GM12878 (cell line): ENCODE results near the gene TMPRSS4. TPM values are rescaled to one million over a fixed set of nuclear protein-coding genes. Genes with fewer than 3 reads are reported as not detected.

Source experiments
- ATAC-seq: fragments of 200-7000 bp; cut with Tn5 transposase; 3 replicates; pipeline ENCODE4 v1.9.1; 2020; ENCODE audit warnings: mild to moderate bottlenecking, moderate library complexity
- BruUV-seq: library from RNA; stranded (reverse); fragments of 400-500 nt; replicated peaks from 2 replicates; lab custom pipeline; 2021; lab: Mats Ljungman, UMichigan
- CTCF ChIA-PET: fragments of 300-600 bp; sonication (Branson Sonifier 250); formaldehyde crosslinking; extraction: SDS; loops from one replicate; lab custom pipeline; 2021; ENCODE audit warnings: inconsistent platforms; lab: Yijun Ruan, JAX
- POLR2A ChIA-PET: fragments of 350-600 bp; formaldehyde crosslinking; extraction: SDS; loops from one replicate; lab custom pipeline; 2021; ENCODE audit warnings: inconsistent platforms; lab: Charles Lee
- RAD21 ChIA-PET: fragments of 300-600 bp; sonication (Branson Sonifier 250); formaldehyde crosslinking; loops from one replicate; lab custom pipeline; 2023; ENCODE audit warnings: antibody characterized with exemption; ENCODE audit not compliant: unreplicated experiment; lab: Charles Lee
- SMC1A ChIA-PET: fragments of 300-600 bp; sonication (Branson Sonifier 250); formaldehyde crosslinking; loops from one replicate; lab custom pipeline; 2023; ENCODE audit not compliant: unreplicated experiment, uncharacterized antibody; lab: Charles Lee
- DNase-seq: peaks from one replicate; pipeline ENCODE4 v3.0.0-alpha.2; 2011; ENCODE audit warnings: low read depth, low spot score
- FAIRE-seq: peaks from 3 replicates; lab custom pipeline; 2011; peaks lifted over from hg19 to GRCh38; lab: Jason Lieb, UNC
- H2AFZ ChIP-seq: 2 replicates; pipeline ENCODE4 v1.6.0; 2011; ENCODE audit warnings: low read depth, low read length, control low read depth; ENCODE audit not compliant: control insufficient read depth
- H3K27ac ChIP-seq: 2 replicates; pipeline ENCODE4 v1.5.1; 2011; ENCODE audit warnings: control low read depth; ENCODE audit not compliant: control insufficient read depth, insufficient read depth
- H3K27me3 ChIP-seq, 2 experiments: replicated peaks in 1 of 2; 2 replicates each; pipeline versions ENCODE4 v1.6.0 to v1.6.1; 2011; ENCODE audit warnings: low read length in 1 of 2; ENCODE audit not compliant: control insufficient read depth in 2 of 2, insufficient read depth in 2 of 2
- H3K36me3 ChIP-seq, 2 experiments: 2 replicates each; pipeline ENCODE4 v1.5.1; 2011; ENCODE audit warnings: low read length in 1 of 2; ENCODE audit not compliant: control insufficient read depth in 2 of 2, insufficient read depth in 2 of 2
- H3K4me1 ChIP-seq: 2 replicates; pipeline ENCODE4 v1.6.1; 2011; ENCODE audit warnings: mild to moderate bottlenecking, low read length, moderate library complexity, mixed read lengths; ENCODE audit not compliant: control insufficient read depth, insufficient read depth
- H3K4me2 ChIP-seq: 2 replicates; pipeline ENCODE4 v1.6.0; 2011; ENCODE audit warnings: control low read depth; ENCODE audit not compliant: control insufficient read depth, insufficient read depth
- H3K4me3 ChIP-seq: fragments of 200-600 bp; sonication (generic); 2 replicates; pipeline ENCODE4 v1.5.1; 2016
- H3K79me2 ChIP-seq: 2 replicates; pipeline ENCODE4 v1.6.0; 2011; ENCODE audit warnings: low read length; ENCODE audit not compliant: control insufficient read depth, insufficient read depth
- H3K9ac ChIP-seq: 2 replicates; pipeline ENCODE4 v1.8.0; 2011; ENCODE audit warnings: low read length, control low read depth, mixed read lengths; ENCODE audit not compliant: control insufficient read depth, insufficient read depth
- H3K9me3 ChIP-seq: replicated peaks from 3 replicates; pipeline ENCODE4 v1.5.1; 2011; ENCODE audit warnings: mild to moderate bottlenecking, low read length; ENCODE audit not compliant: control insufficient read depth, insufficient read depth
- H4K20me1 ChIP-seq: 2 replicates; pipeline ENCODE4 v1.6.0; 2011; ENCODE audit not compliant: control insufficient read depth, insufficient read depth
- CBX5 ChIP-seq: sonication (generic); IDR thresholded peaks from 2 replicates; pipeline ENCODE4 v1.6.1; 2016; ENCODE audit warnings: low read depth, moderate library complexity, mild to moderate bottlenecking, inconsistent platforms
- ESRRA ChIP-seq: IDR thresholded peaks from 2 replicates; pipeline ENCODE4 v1.6.1; 2012; ENCODE audit warnings: mild to moderate bottlenecking, low read length, improper control_type of control experiment
- ETV6 ChIP-seq, 2 experiments: fragments of 450-650 bp in 1 of 2; IDR thresholded peaks in 1 of 2; conservative IDR thresholded peaks in 1 of 2; 2 replicates each; pipeline ENCODE4 v1.6.1; 2014; ENCODE audit warnings: antibody characterized with exemption in 1 of 2, borderline replicate concordance in 1 of 2, low read depth in 1 of 2, mild to moderate bottlenecking in 1 of 2, moderate library complexity in 1 of 2
- HDGF ChIP-seq: fragments of 450-650 bp; IDR thresholded peaks from 2 replicates; pipeline ENCODE4 v1.6.1; 2016; ENCODE audit warnings: antibody characterized with exemption
- MYB ChIP-seq: fragments of 150-350 bp; IDR thresholded peaks from 2 replicates; pipeline ENCODE4 v1.6.1; 2014; ENCODE audit warnings: mild to moderate bottlenecking, low read depth, low read length, borderline replicate concordance
- NR2F1 ChIP-seq: fragments of 450-650 bp; conservative IDR thresholded peaks from 2 replicates; pipeline ENCODE4 v1.6.1; 2017; ENCODE audit warnings: mild to moderate bottlenecking
- PML ChIP-seq: IDR thresholded peaks from 2 replicates; pipeline ENCODE4 v1.6.1; 2012; ENCODE audit warnings: low read length, inconsistent platforms
- SREBF1 ChIP-seq: IDR thresholded peaks from 2 replicates; pipeline ENCODE4 v1.6.1; 2012; ENCODE audit warnings: mild to moderate bottlenecking, low read length
- SRF ChIP-seq, 2 experiments: IDR thresholded peaks; 2 replicates each; pipeline ENCODE4 v1.6.1; 2011; ENCODE audit warnings: low read depth in 2 of 2, low read length in 2 of 2, mild to moderate bottlenecking in 1 of 2, moderate library complexity in 1 of 2
- STAT3 ChIP-seq: IDR thresholded peaks from 2 replicates; pipeline ENCODE4 v1.6.1; 2011; ENCODE audit warnings: low read depth, low read length, improper control_type of control experiment
- TARDBP ChIP-seq: IDR thresholded peaks from 2 replicates; pipeline ENCODE4 v1.6.1; 2016; ENCODE audit warnings: borderline replicate concordance
- TBL1XR1 ChIP-seq: IDR thresholded peaks from 2 replicates; pipeline ENCODE4 v1.6.1; 2012; ENCODE audit warnings: low read depth, low read length, improper control_type of control experiment
- TCF7 ChIP-seq: IDR thresholded peaks from 2 replicates; pipeline ENCODE4 v1.6.1; 2014; ENCODE audit warnings: antibody characterized with exemption, borderline replicate concordance
- ZBTB33 ChIP-seq: fragments of 450-650 bp; IDR thresholded peaks from 2 replicates; pipeline ENCODE4 v1.6.1; 2017; ENCODE audit warnings: mild to moderate bottlenecking
- ZNF207 ChIP-seq: fragments of 450-650 bp; IDR thresholded peaks from 2 replicates; pipeline ENCODE4 v1.6.1; 2014; ENCODE audit warnings: antibody characterized with exemption, mild to moderate bottlenecking, borderline replicate concordance
- ZNF274 ChIP-seq: IDR thresholded peaks from one replicate; pipeline ENCODE4 v1.8.0; 2011; ENCODE audit not compliant: insufficient read length, insufficient read depth
- ZSCAN29 ChIP-seq: fragments of 450-650 bp; IDR thresholded peaks from 2 replicates; pipeline ENCODE4 v1.6.1; 2017; ENCODE audit warnings: mild to moderate bottlenecking, moderate library complexity
- WGBS: methylation state at CpG from one replicate; pipeline ENCODE4 v1.1.6; 2016; ENCODE audit warnings: low lambda C conversion rate; ENCODE audit not compliant: insufficient replicate concordance, insufficient coverage; ENCODE audit errors: missing lambda C conversion rate; 5-methylcytosine and 5-hydroxymethylcytosine counted together
- in situ Hi-C: fragments of 300-500 bp; cut with MboI; formaldehyde crosslinking; loops from 9 replicates; pipeline ENCODE4 v1.14.3; 2018; ENCODE audit warnings: mixed read lengths
- intact Hi-C: fragments of 100-400 bp; cut with micrococcal nuclease; formaldehyde crosslinking; loops from one replicate; pipeline ENCODE4 v1.14.2; 2022; ENCODE audit not compliant: unreplicated experiment
- polyA plus RNA-seq, 11 experiments: library from polyadenylated mRNA; depleted of rRNA in 4 of 11; unstranded in 6 of 11; stranded (reverse) in 5 of 11; fragments of >200 nt; fragmentation: Nextera tagmentation in 4 of 11; fragmentation: Illumina TruSeq in 1 of 11; extraction: Ambion mirVana in 4 of 11; extraction: Trizol in 1 of 11; gene quantifications; 1 replicate in 1 of 11; 2 replicates in 10 of 11; pipeline versions ENCODE4 v1.2.1 to v1.2.3, GENCODE V29; 2011 to 2016; ENCODE audit warnings: inconsistent platforms in 2 of 11, missing spikeins in 2 of 11, low read depth in 1 of 11
- total RNA-seq, 4 experiments: library from RNA; depleted of rRNA in 3 of 4; stranded (reverse); fragments of >200 nt in 3 of 4; fragmentation: Illumina TruSeq in 1 of 4; extraction: Trizol in 1 of 4; gene quantifications; 2 replicates each; pipeline versions ENCODE4 v1.2.1 to v1.2.3, GENCODE V29; 2013 to 2021
- TF ChIP-seq, protein P1 (sequence below): fragments of 450-650 bp; IDR thresholded peaks from 2 replicates; pipeline ENCODE4 v1.6.1; 2017; ENCODE audit warnings: mild to moderate bottlenecking, moderate library complexity

Gene TMPRSS4
- total and polyA plus RNA-seq, 10 of the 15 experiments (the other 5 are each of a cell fraction or from before 2014, with no cell fraction given): 0.14 to 0.26 TPM; not detected in 8

GRCh38 chr11:118080296-118080695 is 3.4 kb downstream of the TMPRSS4 start:
- intact Hi-C loops: no loop called here
- no peaks in the 10 kb centered on the region for H3K79me2 ChIP-seq
- BruUV-seq: no TSS peak
- ChIA-PET CTCF (interaction anchor here (0.9 to 2.3 kb wide), 4 partner anchors 27 to 263 kb away, joined by 3 to 8 read pairs (median 4); no protein-coding TSS in a partner anchor), RAD21 (interaction anchor here (0.8 kb wide), 1 partner anchor 36 kb away, joined by 3 read pairs; no protein-coding TSS in a partner anchor), POLR2A (no interaction called here), SMC1A (interaction anchor here (0.7 to 2.0 kb wide), 4 partner anchors 10 to 33 kb away, joined by 3 to 7 read pairs (median 5); no protein-coding TSS in a partner anchor)
- no peak overlapping the region for H2AFZ ChIP-seq
- 38% methylated on average over 5 of the region's 5 CpGs for WGBS
- ATAC-seq: no peak
- H3K4me3 ChIP-seq: no peak overlapping the region
- no peak for DNase-seq
- H3K36me3 ChIP-seq: no peaks in the 10 kb centered on the region
- TF ChIP-seq ESRRA (no peak), ZBTB33 (no peak), ZNF207 (no peak), SRF (IDR thresholded peaks at IDR 0.05; ENCODE audit: low read depth in 2 of 2, low read length in 2 of 2) (no peak), ETV6 (conservative IDR thresholded peaks at IDR 0.05 in 1 of 2, IDR thresholded peaks at IDR 0.05 in 1 of 2; ENCODE audit: borderline replicate concordance in 1 of 2, low read depth in 1 of 2) (no peak), STAT3 (no peak), ZNF274 (no peak), HDGF (no peak), CBX5 (no peak), TCF7 (no peak), PML (no peak), ZSCAN29 (no peak), NR2F1 (no peak), TBL1XR1 (no peak), SREBF1 (no peak), MYB (no peak), TARDBP (no peak)
- TF ChIP-seq, protein P1, sequence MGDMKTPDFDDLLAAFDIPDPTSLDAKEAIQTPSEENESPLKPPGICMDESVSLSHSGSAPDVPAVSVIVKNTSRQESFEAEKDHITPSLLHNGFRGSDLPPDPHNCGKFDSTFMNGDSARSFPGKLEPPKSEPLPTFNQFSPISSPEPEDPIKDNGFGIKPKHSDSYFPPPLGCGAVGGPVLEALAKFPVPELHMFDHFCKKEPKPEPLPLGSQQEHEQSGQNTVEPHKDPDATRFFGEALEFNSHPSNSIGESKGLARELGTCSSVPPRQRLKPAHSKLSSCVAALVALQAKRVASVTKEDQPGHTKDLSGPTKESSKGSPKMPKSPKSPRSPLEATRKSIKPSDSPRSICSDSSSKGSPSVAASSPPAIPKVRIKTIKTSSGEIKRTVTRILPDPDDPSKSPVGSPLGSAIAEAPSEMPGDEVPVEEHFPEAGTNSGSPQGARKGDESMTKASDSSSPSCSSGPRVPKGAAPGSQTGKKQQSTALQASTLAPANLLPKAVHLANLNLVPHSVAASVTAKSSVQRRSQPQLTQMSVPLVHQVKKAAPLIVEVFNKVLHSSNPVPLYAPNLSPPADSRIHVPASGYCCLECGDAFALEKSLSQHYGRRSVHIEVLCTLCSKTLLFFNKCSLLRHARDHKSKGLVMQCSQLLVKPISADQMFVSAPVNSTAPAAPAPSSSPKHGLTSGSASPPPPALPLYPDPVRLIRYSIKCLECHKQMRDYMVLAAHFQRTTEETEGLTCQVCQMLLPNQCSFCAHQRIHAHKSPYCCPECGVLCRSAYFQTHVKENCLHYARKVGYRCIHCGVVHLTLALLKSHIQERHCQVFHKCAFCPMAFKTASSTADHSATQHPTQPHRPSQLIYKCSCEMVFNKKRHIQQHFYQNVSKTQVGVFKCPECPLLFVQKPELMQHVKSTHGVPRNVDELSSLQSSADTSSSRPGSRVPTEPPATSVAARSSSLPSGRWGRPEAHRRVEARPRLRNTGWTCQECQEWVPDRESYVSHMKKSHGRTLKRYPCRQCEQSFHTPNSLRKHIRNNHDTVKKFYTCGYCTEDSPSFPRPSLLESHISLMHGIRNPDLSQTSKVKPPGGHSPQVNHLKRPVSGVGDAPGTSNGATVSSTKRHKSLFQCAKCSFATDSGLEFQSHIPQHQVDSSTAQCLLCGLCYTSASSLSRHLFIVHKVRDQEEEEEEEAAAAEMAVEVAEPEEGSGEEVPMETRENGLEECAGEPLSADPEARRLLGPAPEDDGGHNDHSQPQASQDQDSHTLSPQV: no peak
- H3K27me3 ChIP-seq: peaks cover 1 to 4% of the 10 kb centered on the region in 2 experiments; a peak in 2 of 4 replicates
- no peak for FAIRE-seq
- H3K4me1 ChIP-seq: no peaks in the 10 kb centered on the region
- no peak overlapping the region for H3K9ac ChIP-seq
- H4K20me1 ChIP-seq: no peaks in the 10 kb centered on the region
- no peaks in the 10 kb centered on the region for H3K9me3 ChIP-seq
- no peak overlapping the region for H3K4me2 ChIP-seq
- in situ Hi-C loops: no loop called here
- no peak overlapping the region for H3K27ac ChIP-seq
